GM12878 (cell line): ENCODE results near the gene ADCYAP1R1. TPM values are rescaled to one million over a fixed set of nuclear protein-coding genes. Genes with fewer than 3 reads are reported as not detected.

Experiments used
- ATAC-seq: fragments of 200-7000 bp; cut with Tn5 transposase; 3 replicates; pipeline ENCODE4 v1.9.1; 2020; ENCODE audit warnings: mild to moderate bottlenecking, moderate library complexity
- BruUV-seq: library from RNA; stranded (reverse); fragments of 400-500 nt; replicated peaks from 2 replicates; lab custom pipeline; 2021; lab: Mats Ljungman, UMichigan
- CTCF ChIA-PET: fragments of 300-600 bp; sonication (Branson Sonifier 250); formaldehyde crosslinking; extraction: SDS; loops from one replicate; lab custom pipeline; 2021; ENCODE audit warnings: inconsistent platforms; lab: Yijun Ruan, JAX
- POLR2A ChIA-PET: fragments of 350-600 bp; formaldehyde crosslinking; extraction: SDS; loops from one replicate; lab custom pipeline; 2021; ENCODE audit warnings: inconsistent platforms; lab: Charles Lee
- RAD21 ChIA-PET: fragments of 300-600 bp; sonication (Branson Sonifier 250); formaldehyde crosslinking; loops from one replicate; lab custom pipeline; 2023; ENCODE audit warnings: antibody characterized with exemption; ENCODE audit not compliant: unreplicated experiment; lab: Charles Lee
- SMC1A ChIA-PET: fragments of 300-600 bp; sonication (Branson Sonifier 250); formaldehyde crosslinking; loops from one replicate; lab custom pipeline; 2023; ENCODE audit not compliant: unreplicated experiment, uncharacterized antibody; lab: Charles Lee
- DNase-seq: peaks from one replicate; pipeline ENCODE4 v3.0.0-alpha.2; 2011; ENCODE audit warnings: low read depth, low spot score
- FAIRE-seq: peaks from 3 replicates; lab custom pipeline; 2011; peaks lifted over from hg19 to GRCh38; lab: Jason Lieb, UNC
- H2AFZ ChIP-seq: 2 replicates; pipeline ENCODE4 v1.6.0; 2011; ENCODE audit warnings: low read depth, low read length, control low read depth; ENCODE audit not compliant: control insufficient read depth
- H3K27ac ChIP-seq: 2 replicates; pipeline ENCODE4 v1.5.1; 2011; ENCODE audit warnings: control low read depth; ENCODE audit not compliant: control insufficient read depth, insufficient read depth
- H3K27me3 ChIP-seq, 2 experiments: replicated peaks in 1 of 2; 2 replicates each; pipeline versions ENCODE4 v1.6.0 to v1.6.1; 2011; ENCODE audit warnings: low read length in 1 of 2; ENCODE audit not compliant: control insufficient read depth in 2 of 2, insufficient read depth in 2 of 2
- H3K36me3 ChIP-seq, 2 experiments: 2 replicates each; pipeline ENCODE4 v1.5.1; 2011; ENCODE audit warnings: low read length in 1 of 2; ENCODE audit not compliant: control insufficient read depth in 2 of 2, insufficient read depth in 2 of 2
- H3K4me1 ChIP-seq: 2 replicates; pipeline ENCODE4 v1.6.1; 2011; ENCODE audit warnings: mild to moderate bottlenecking, low read length, moderate library complexity, mixed read lengths; ENCODE audit not compliant: control insufficient read depth, insufficient read depth
- H3K4me2 ChIP-seq: 2 replicates; pipeline ENCODE4 v1.6.0; 2011; ENCODE audit warnings: control low read depth; ENCODE audit not compliant: control insufficient read depth, insufficient read depth
- H3K4me3 ChIP-seq: fragments of 200-600 bp; sonication (generic); 2 replicates; pipeline ENCODE4 v1.5.1; 2016
- H3K79me2 ChIP-seq: 2 replicates; pipeline ENCODE4 v1.6.0; 2011; ENCODE audit warnings: low read length; ENCODE audit not compliant: control insufficient read depth, insufficient read depth
- H3K9ac ChIP-seq: 2 replicates; pipeline ENCODE4 v1.8.0; 2011; ENCODE audit warnings: low read length, control low read depth, mixed read lengths; ENCODE audit not compliant: control insufficient read depth, insufficient read depth
- H3K9me3 ChIP-seq: replicated peaks from 3 replicates; pipeline ENCODE4 v1.5.1; 2011; ENCODE audit warnings: mild to moderate bottlenecking, low read length; ENCODE audit not compliant: control insufficient read depth, insufficient read depth
- H4K20me1 ChIP-seq: 2 replicates; pipeline ENCODE4 v1.6.0; 2011; ENCODE audit not compliant: control insufficient read depth, insufficient read depth
- MEF2B ChIP-seq: fragments of 450-650 bp; IDR thresholded peaks from 2 replicates; pipeline ENCODE4 v1.6.1; 2018; ENCODE audit warnings: mild to moderate bottlenecking, moderate library complexity; ENCODE audit not compliant: partially characterized antibody, poor library complexity, severe bottlenecking
- NFIC ChIP-seq: IDR thresholded peaks from 2 replicates; pipeline ENCODE4 v1.6.1; 2012; ENCODE audit warnings: low read depth, mild to moderate bottlenecking, inconsistent platforms, low read length, moderate library complexity
- NR2F1 ChIP-seq: fragments of 450-650 bp; conservative IDR thresholded peaks from 2 replicates; pipeline ENCODE4 v1.6.1; 2017; ENCODE audit warnings: mild to moderate bottlenecking
- PAX5 ChIP-seq: IDR thresholded peaks from 2 replicates; pipeline ENCODE4 v1.6.1; 2011; ENCODE audit warnings: low read depth, low read length, borderline replicate concordance
- PML ChIP-seq: IDR thresholded peaks from 2 replicates; pipeline ENCODE4 v1.6.1; 2012; ENCODE audit warnings: low read length, inconsistent platforms
- RB1 ChIP-seq: fragments of 450-650 bp; formaldehyde crosslinking; IDR thresholded peaks from 2 replicates; pipeline ENCODE4 v1.6.1; 2017; ENCODE audit warnings: mild to moderate bottlenecking, borderline replicate concordance
- SMARCA5 ChIP-seq: fragments of 450-650 bp; IDR thresholded peaks from 2 replicates; pipeline ENCODE4 v1.6.1; 2017; ENCODE audit warnings: mild to moderate bottlenecking
- SREBF1 ChIP-seq: IDR thresholded peaks from 2 replicates; pipeline ENCODE4 v1.6.1; 2012; ENCODE audit warnings: mild to moderate bottlenecking, low read length
- SUZ12 ChIP-seq: fragments of 200-600 bp; sonication (generic); IDR thresholded peaks from one replicate; pipeline ENCODE4 v1.6.1; 2018; ENCODE audit warnings: antibody characterized with exemption, mild to moderate bottlenecking; ENCODE audit not compliant: unreplicated experiment
- TCF12 ChIP-seq: IDR thresholded peaks from 2 replicates; pipeline ENCODE4 v1.6.1; 2011; ENCODE audit warnings: low read depth, mild to moderate bottlenecking, low read length
- YBX1 ChIP-seq: fragments of 450-650 bp; IDR thresholded peaks from 2 replicates; pipeline ENCODE4 v1.6.1; 2016; ENCODE audit warnings: antibody characterized with exemption
- ZNF217 ChIP-seq: fragments of 450-650 bp; IDR thresholded peaks from 2 replicates; pipeline ENCODE4 v1.6.1; 2017; ENCODE audit warnings: antibody characterized with exemption, mild to moderate bottlenecking
- ZZZ3 ChIP-seq: IDR thresholded peaks from 2 replicates; pipeline ENCODE4 v1.6.1; 2011; ENCODE audit warnings: low read depth; ENCODE audit not compliant: control insufficient read depth, insufficient read length
- WGBS: methylation state at CpG from one replicate; pipeline ENCODE4 v1.1.6; 2016; ENCODE audit warnings: low lambda C conversion rate; ENCODE audit not compliant: insufficient replicate concordance, insufficient coverage; ENCODE audit errors: missing lambda C conversion rate; 5-methylcytosine and 5-hydroxymethylcytosine counted together
- in situ Hi-C: fragments of 300-500 bp; cut with MboI; formaldehyde crosslinking; loops from 9 replicates; pipeline ENCODE4 v1.14.3; 2018; ENCODE audit warnings: mixed read lengths
- intact Hi-C: fragments of 100-400 bp; cut with micrococcal nuclease; formaldehyde crosslinking; loops from one replicate; pipeline ENCODE4 v1.14.2; 2022; ENCODE audit not compliant: unreplicated experiment
- polyA plus RNA-seq, 11 experiments: library from polyadenylated mRNA; depleted of rRNA in 4 of 11; unstranded in 6 of 11; stranded (reverse) in 5 of 11; fragments of >200 nt; fragmentation: Nextera tagmentation in 4 of 11; fragmentation: Illumina TruSeq in 1 of 11; extraction: Ambion mirVana in 4 of 11; extraction: Trizol in 1 of 11; gene quantifications; 1 replicate in 1 of 11; 2 replicates in 10 of 11; pipeline versions ENCODE4 v1.2.1 to v1.2.3, GENCODE V29; 2011 to 2016; ENCODE audit warnings: inconsistent platforms in 2 of 11, missing spikeins in 2 of 11, low read depth in 1 of 11
- total RNA-seq, 4 experiments: library from RNA; depleted of rRNA in 3 of 4; stranded (reverse); fragments of >200 nt in 3 of 4; fragmentation: Illumina TruSeq in 1 of 4; extraction: Trizol in 1 of 4; gene quantifications; 2 replicates each; pipeline versions ENCODE4 v1.2.1 to v1.2.3, GENCODE V29; 2013 to 2021
- TF ChIP-seq, protein P1 (sequence below): IDR thresholded peaks from 2 replicates; pipeline ENCODE4 v1.6.1; 2011; ENCODE audit warnings: borderline replicate concordance, low read depth, mild to moderate bottlenecking, moderate library complexity, low read length; ENCODE audit not compliant: insufficient read depth, poor library complexity, severe bottlenecking

Gene ADCYAP1R1
- total and polyA plus RNA-seq, 10 of the 15 experiments (the other 5 are each of a cell fraction or from before 2014, with no cell fraction given) = not detected

DNA sequence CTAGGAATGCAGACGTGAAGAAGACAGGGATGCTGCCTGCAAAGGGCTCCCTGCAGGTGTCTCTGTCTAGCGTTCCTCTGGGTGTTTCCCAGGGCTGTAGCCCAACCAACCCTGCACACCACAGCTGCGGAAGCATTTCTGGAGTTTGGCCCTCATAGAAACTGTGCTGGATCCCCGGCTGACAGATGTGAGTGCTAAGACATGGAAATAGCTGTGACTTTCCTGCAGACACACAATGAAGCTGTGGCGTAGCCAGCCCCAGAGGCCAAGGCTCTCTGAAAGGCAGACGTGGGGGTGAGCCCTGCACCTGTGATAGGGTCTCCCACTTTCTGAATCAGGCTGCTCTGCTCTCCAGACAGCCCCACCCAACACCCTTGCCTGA, 44.8 kb downstream of the ADCYAP1R1 start (continued):
- TF ChIP-seq NR2F1 (no peak), ZZZ3 (no peak), PAX5 (no peak), PML (no peak), SREBF1 (no peak), MEF2B (no peak), TCF12 (no peak)
- TF ChIP-seq, protein P1, sequence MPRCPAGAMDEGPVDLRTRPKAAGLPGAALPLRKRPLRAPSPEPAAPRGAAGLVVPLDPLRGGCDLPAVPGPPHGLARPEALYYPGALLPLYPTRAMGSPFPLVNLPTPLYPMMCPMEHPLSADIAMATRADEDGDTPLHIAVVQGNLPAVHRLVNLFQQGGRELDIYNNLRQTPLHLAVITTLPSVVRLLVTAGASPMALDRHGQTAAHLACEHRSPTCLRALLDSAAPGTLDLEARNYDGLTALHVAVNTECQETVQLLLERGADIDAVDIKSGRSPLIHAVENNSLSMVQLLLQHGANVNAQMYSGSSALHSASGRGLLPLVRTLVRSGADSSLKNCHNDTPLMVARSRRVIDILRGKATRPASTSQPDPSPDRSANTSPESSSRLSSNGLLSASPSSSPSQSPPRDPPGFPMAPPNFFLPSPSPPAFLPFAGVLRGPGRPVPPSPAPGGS = no peak

DNA sequence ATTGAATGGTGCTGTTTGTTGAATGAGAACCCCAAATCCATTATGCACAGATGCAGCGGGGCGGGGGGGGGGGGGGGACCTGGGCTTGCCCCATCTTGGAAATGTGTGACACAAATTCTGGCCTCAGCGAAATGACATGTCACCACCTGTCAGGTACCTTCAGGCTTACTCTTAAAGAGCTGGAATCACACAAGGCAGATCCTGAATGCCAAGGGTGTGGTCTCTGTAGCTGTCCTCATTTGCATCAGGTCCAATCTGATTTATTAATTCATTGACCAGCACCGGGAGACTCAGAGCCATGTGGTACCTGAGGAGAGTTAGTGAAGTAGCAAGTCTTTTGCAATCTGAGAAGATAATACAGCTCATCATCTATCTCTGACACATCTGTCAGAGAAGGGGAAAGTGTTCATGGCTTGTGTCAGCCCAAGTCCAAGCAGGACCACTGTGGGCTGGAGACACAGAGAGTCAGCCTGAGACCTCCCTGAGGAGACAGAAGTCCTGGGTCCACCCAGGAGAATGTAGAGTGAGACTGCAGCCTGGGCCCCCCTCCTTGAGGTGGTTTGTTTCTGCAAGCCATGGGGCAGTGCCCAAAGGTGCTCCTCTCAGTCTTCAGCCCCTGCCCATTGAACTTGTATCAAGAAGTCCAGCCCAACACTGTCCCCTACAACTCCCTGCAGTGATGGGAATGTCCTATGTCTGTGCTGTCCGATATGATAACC, 46.7 kb downstream of the ADCYAP1R1 start:
- Histone ChIP-seq H3K27me3 (no peaks in the 10 kb centered on the region; a peak in 1 of 4 replicates), H3K9ac (no peak overlapping the region), H3K4me3 (no peak overlapping the region), H3K79me2 (no peaks in the 10 kb centered on the region), H4K20me1 (no peaks in the 10 kb centered on the region), H3K27ac (no peak overlapping the region), H3K9me3 (no peaks in the 10 kb centered on the region), H3K36me3 (no peaks in the 10 kb centered on the region), H2AFZ (no peak overlapping the region), H3K4me2 (no peak overlapping the region), H3K4me1 (no peaks in the 10 kb centered on the region)
- RAD21 ChIA-PET = no interaction called here
- intact Hi-C loops (no loop called here), in situ Hi-C loops (no loop called here)
- TF ChIP-seq SUZ12 = no peak
- TF ChIP-seq ZNF217 = no peak
- TF ChIP-seq RB1 = no peak
- TF ChIP-seq NFIC = no peak
- no peak for TF ChIP-seq YBX1
- no peak for TF ChIP-seq SMARCA5
- no peak for FAIRE-seq
- DNase-seq = no peak
- POLR2A ChIA-PET = no interaction called here
- CTCF ChIA-PET = interaction anchor here (1.1 to 1.7 kb wide), 2 partner anchors 23 to 36 kb away, joined by 4 to 5 read pairs; no protein-coding TSS in a partner anchor
- no peak for ATAC-seq
- no TSS peak for BruUV-seq
- SMC1A ChIA-PET = no interaction called here
- WGBS = 9% methylated on average over 5 of the region's 5 CpGs
